Renal pelvis (tissue), 4 donors: ENCODE results near the gene CALCOCO1. TPM values are rescaled to one million over a fixed set of nuclear protein-coding genes. Genes with fewer than 3 reads are reported as not detected.

Experiments used
- DNase-seq: peaks from one replicate; pipeline ENCODE4 v3.0.0-alpha.2; 2013
- polyA plus RNA-seq, 3 donors: library from polyadenylated mRNA; unstranded; fragments of 120-200 nt; gene quantifications; one replicate each; pipeline ENCODE4 v1.2.1, GENCODE V29; 2013; ENCODE audit not compliant: insufficient read length in 3 of 3

Gene CALCOCO1
- polyA plus RNA-seq, 3 donors = 121 to 142 (median 139) TPM

DNA sequence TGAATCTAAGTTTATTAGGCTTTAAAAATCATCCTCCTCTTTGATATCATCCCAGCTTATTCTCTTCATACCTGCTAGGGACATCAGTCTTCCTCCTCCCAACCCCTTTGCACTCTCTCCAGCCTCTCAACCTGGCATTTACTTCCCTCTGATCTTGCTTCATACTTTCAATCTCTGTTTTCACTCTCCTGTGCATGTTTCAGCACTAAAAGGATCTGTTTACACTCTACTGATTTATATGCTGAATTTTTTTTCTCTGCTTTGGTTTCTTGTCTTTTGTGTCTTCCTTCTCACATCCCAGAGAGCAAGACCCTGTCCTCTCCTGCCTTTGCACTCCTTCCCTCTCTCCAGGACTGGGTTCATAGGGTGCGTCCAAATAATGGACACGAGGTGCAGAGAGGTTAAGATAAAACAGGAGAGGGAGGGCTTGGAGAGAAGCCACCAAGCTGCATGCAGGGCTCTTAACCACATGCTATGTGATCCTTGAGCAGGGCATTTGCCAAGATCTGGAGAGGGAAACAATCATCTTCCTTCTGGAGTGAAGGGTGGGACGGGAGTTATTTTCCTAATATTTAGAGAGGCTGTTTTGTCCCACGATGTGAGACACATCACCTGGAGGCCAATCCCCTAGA, 27.5 kb upstream of the CALCOCO1 start:
- no peak for DNase-seq

DNA sequence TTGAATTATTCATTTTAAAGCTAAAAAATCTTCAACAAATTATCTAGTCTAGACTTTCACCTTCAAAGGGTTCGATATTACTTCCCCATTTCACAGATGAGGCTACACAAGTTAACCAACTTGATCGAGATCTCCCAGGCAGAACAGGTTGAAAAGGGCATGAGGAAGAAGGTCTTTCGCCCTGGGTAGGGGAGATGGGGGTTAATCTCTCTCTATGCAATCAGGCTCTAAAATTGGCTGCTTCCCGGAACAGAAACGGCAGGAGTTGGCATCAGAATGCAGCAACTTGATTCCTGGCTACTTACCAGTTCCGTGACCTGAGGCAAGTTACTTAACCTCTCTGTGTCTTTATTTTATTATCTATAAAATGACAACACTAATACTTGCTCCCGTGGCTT, 26.9 kb upstream of the CALCOCO1 start:
- DNase-seq = no peak

DNA sequence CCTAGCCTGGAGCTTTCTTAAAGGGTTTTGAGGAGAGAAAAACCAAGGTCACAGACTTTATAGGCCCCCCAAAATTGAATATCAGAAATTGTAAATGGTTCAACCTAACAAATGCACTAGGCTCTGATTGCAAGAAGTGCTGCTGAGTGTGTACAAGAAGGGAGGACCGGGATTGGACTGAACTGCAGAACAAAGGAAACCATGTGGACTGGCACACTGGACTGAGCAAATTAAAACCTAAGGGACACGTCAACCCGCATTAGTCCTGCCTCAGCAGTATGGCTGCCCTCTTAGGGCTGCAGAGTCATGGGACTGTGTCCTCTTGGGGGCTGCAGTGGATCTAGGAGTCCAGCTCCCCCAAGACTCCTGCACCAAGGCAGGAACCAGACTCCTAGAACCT, 25.4 kb upstream of the CALCOCO1 start:
- DNase-seq = no peak

DNA sequence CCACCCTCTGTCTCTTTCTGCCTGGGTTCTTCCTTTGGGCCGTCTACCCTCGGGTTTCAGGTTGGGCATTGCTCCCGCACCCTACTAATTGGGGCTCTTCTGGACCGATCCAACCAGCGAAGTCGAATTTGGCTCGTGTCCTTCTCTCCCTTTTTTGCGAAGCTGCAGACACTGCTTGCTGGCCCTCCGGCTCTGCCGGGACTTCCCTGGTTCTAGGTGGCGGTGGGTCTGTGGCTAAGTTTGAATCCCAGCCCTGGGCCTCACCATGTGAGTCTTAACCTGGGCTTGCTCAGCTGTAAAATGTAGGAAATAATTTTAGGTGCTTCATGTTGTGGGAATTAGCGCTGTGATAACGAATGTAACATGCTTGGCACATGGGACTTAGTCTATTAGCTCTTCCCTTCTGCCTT, 24.9 kb upstream of the CALCOCO1 start:
- no peak for DNase-seq

DNA sequence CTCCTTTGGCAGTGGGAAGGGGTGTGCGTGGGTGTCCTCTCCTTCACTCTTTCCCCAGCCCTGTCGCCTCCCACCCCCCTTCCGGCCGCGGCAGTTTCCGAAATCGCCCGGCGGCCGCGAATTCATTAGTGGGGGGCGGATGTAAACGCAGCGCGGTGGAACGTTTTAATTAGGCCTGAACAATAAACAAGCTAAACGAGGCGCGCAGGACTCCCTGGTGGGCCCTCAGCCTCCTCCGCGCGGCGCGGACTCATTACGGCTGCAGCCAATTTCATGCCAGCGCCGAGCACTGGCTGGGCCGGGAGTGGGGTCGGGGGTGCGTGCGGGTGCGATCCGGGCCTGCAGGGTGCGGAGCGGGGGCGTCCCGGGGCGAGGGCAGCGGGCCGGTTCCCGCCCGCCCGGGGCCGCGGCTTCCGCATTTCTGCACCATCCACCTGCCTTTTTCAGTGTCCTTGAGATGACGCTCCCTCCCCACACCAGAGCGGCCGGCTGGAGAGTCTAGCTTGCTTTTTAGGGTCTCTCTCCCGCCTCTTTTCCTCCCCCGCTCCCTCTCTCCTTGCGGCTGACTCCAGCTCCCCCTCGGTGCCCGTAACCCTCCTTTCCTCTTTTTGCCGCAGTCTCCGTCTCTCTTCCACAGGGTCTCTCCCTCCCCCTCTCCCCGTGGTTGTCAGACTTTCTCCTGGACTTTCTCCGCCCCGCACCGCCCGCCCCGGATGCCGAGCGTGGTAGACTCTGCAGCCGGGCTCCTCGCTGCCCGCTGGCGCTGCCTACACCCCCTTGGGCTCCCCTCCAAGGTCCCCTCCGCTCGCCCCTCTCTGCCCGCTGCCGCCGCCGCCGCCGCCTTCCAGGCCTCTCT, 24.3 kb upstream of the CALCOCO1 start, which contains the start of gene CISTR:
Gene CISTR (minus strand): TSS at position 644 of the 856 bp plus-strand sequence.
- peak; percentile 71 for DNase-seq

DNA sequence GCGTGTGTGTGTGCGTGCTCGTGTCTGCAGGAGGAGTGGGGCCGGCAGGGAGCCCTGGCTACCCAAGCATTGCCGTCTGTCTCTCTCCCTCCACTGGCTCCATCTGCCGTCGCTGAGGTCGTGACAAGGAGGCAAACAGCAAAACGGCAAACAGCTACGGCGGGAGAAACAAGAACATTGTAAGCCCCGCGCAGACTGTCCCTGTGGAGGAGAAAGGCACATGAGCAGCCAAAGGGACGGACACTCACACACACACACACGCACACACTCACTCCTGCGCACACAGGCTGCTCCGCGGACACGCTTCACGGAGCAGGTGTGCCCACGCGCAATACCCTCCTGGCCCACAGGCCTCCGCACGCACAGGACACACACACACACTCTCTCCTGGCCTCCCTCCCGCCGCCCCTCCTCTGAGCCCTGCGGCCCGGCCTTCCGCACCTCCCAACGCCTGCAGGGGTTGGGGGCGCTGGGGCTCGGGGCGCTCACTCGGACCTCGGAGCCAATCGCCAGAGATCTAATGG, 23.6 kb upstream of the CALCOCO1 start:
- no peak for DNase-seq

DNA sequence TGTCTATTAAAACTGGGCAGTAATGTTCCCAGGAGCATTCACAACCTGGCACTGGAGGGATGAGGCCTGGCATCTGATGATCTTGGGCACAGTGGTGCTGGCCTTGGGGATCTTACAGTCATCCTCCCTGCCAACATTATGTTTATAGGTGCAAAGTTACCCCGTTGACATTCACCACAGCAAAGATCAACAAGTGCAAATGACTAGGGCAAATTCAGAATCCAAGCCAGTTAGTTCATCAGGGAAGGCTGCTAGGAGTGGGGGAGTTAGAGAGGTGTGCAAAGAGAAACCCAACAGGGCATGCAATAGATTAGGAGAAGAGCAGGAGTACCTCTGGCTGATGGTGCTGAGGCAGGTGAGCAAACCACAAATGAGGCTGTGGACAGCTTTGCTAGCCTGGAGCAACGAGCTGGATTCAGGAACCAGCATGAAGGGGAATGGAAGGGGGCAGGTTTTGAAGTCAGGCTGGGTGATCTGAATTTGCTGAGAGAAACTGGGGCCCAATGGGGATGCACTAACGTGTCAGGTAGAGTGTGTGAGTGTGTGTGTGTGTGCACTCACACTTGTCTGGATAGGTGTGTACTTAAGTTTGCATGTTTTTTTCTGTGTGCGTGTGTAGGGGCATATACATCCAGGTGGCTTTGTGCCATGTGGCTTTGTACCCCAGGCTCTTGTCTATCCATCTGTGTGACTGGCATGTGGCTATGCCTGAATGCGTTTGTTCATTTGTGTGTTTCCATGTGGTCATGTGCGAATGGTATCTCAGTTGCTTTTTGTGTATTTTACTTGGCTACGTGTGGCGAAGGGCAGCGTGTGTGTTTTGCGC, 22.9 kb upstream of the CALCOCO1 start:
- DNase-seq = no peak

DNA sequence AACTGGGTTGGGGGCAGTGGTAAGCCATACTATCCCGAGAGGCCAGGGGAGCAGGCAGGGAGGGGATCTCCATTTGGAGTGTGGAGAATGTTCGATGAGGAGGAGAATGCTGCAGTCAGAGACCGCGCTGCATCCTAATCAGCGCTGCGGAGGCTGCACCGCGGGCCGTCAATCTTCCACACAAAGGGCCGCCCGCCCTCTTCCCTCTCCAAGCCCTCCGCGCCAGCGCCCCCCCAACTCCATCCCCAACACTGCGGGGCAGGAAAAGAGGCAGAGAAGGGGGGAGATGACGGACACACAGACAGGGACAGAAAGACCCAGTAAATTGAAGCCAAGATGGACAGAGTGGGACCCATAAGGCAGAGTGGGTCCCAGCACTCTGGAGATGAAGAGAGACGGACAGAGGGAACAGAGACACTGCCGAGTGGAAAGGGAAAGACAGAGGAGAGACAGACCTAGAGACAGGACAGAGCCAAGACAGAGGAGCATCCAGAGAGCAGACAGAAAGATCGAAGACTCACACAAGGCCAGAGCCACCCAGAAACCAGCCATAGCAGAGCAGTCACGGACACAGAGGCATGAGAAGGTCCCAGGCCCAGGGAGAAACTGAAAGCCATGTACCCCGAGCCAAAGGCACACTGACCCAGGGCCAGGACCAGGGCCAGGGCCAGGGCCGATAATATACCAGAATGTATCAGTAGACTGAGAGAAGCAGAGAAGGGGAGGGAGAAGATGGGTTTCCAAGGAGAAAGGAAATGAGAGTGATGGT, 21.0 kb upstream of the CALCOCO1 start:
- DNase-seq = no peak

DNA sequence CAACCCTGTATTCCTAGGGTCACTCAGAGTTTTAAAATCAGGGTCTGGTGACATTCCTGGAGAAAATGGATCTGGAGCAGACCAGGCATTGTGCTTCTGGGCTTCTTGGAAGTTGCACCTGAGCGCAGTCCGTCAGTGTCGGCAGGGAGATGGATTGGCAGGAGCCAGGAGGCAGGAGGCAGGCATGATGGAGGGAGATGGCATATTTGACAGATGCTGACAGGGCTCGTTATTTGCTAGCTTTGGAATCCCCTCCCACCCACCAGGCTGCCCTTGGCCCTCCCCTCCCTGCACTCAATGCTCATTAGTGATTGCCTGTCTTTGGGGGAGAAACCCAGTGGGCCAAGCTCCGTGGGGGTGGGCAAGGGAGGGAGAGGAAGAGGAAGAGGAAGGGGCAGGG, 19.8 kb upstream of the CALCOCO1 start:
- no peak for DNase-seq

DNA sequence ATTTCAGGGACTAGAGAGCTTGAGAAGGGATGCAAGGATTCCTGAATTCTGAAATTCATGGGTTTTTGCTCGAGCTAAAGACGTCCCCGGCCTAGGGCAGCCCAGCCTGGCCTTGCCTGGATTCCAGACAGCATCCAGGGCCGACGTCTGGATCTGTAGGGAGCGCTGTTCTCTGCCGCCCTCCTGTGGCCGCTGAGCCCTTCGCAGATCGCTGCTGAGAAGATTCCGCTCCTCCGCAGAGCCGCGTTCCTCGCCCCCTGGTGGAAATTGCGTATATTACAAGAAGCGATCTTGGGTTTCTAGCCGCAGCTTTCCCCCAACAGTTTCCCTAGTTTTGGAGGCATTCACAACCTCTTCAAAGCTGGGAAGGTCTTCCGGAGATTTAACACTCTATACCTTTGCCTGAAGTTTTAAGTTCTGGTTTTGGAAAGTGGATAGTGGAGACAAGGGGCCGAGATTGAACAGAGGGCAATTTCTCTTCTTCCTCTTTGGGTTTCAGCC, 19.4 kb upstream of the CALCOCO1 start:
- peak; percentile 90 for DNase-seq

DNA sequence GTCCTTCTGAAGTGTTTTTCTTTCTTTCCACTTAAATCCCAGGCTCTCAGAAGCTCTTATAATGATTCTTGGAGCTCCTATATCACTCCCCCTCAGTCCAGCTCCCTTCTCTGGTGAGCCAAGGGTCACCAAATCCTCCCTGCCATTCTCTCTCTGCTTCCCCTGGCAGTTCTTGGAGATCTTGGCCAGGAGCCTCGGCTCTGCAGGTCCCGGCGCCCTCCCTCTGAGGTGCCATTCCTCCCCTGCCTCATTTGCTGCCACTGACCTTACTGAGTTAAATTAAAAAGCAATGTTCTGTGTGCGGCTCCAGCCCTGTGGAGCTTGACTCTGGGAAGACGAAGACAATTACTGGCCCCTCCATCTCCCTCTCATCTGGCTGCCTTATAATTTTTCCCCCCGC, 17.5 kb upstream of the CALCOCO1 start:
- no peak for DNase-seq

DNA sequence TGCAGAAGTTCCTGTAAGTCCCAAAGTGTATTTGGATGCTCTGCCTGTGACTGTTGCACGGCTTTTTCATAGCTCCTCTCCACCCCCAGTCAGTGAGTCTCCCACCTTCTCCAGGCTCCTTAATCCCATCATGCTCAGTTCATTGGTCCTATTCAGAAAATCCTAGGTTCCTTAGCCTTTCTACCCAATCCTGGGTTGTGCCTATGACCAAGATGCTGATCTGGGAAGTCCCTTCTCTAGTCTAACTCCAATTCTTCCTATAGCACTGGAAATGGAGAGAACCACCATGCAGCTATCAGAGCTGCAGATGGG, 16.8 kb upstream of the CALCOCO1 start:
- DNase-seq = no peak

DNA sequence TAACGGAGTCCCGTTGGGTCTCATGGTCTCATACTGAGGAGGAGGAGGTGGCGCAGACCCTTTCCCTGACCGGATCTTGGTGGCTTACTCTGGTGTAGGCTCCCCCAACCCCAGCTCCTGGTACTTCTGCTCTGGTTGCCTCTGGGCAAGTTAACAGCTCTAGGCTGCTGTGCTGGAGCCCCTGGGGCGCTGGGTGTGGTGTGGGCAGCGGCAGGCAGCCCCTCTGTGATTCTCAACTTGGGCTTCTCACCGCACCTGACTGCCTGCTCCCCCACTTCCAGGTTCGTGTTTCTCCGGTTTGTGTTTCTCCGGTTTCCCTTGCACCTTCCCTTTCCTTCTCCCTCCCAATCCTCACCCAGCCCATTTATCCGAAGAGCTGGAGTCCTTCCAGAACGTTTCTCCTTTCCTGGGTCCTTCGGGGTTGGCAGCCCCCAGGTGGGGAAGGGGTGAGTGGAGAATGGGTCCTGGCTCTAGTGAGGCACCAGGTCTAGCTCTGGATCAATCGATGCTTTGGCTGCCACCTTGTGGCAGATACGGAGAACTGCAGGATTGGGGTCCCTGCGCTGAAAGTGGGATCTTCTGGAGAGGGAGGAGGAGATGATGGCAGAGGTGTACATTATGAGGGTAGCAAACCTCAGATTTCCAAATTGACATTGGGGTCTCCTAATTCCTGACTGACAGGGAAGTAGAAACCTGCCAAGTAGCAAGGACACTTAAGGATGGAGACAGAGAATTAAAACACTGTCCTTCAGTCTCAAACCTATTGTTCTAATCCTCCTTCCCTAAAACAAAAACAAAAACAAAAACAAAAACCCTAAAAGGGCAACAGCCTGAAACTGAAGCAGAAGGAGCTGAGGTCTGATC, 16.2 kb upstream of the CALCOCO1 start:
- no peak for DNase-seq

DNA sequence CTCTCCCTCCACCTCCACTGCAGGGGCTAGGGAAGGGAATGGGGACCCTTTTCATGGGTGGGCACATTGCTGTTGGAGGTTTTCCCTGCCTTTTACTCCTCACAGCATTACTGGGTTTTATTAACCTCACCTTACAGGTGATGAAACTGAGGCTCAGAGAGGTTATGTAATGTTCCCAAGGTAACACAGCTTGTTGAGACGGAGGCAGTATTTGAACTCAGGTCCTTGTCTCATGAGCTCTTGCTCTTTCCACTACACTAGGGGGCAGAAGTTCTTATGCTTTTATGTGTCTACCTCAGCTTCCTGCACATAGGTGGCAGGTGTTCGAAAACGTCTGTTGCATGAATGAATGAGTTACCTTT, 12.9 kb upstream of the CALCOCO1 start:
- no peak for DNase-seq

DNA sequence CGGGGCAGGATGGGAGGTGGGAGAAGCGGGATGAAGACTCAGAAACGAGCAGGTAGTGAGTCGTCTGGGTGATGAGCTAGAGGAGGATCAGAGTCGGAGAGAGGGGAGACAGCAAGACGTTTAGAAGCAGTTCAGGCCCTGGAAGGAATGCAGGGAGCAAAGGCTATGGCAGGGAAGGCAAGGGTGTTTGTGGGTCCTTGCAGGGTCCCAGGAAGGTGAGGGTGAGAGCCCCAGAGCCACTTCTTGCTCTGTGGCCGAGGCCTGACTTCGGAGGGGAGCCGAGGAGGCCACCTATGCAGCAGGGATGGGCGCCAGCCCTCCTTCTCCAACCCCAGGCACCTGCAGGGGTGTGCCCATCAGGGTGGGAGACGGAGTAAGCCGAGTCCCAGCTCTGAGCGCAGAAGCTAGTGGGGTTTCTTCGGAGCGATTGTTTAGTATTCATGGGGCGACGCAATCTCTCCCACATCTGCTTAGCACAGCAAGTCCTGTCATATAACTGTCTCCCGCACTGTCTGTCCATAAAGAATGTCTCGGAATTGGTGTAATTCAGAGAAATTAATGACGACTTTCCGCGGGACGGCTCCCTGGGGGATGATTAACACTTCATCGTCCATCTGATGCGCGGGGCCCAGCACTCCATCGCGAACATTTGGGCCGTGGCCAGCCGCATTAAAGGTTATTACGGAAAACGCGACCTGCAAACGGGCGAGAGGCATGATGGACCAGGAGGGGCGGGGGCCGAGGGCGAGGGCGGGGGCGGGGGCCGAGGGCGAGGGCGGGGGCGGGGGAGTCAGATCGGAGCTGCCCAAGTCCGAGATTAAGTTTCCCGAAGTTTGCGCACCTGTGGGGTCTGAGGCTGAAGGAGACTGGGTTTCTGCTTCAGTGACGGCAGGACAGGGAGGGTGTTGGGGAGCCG, 12.2 kb upstream of the CALCOCO1 start:
- no peak for DNase-seq

DNA sequence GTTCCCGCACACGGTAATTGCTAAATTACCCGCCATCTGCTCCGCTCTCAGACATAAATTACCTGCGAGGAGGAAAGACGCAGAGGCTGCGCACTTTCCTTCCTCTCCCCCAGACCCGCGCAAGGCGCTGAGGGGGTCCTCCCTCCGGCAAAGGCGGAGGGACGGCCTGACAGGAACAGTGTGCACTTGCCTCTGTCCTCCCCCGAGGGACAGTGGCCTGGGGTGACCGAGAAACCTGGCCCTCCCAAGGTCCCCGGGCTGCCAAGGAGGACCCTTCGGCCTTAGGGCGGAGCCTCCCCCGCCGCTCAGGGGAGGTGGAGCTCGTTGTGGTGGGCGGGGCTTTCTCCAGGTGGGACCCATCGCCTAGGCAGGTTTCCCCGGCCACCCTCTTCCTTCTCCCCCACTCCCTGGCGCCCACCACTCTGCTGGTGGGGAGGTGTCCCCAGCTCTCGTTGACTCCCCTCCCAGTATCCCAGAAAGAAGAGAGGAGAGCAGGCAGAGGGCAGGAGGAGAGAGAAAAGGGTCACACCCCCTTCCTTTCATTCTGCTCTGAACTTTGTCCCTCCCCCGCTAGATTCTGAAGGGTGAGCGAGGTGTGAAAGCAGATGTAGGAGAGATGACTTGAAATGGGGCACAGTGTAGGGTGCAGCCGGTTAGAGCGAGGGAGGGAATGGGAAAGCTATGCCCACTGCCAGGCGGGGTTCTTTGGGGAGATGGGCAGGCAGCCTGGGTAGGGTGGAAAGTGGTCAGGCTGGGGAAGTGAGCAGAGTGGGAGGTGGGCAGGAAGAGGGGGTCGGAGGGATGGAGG, 11.4 kb upstream of the CALCOCO1 start:
- no peak for DNase-seq

DNA sequence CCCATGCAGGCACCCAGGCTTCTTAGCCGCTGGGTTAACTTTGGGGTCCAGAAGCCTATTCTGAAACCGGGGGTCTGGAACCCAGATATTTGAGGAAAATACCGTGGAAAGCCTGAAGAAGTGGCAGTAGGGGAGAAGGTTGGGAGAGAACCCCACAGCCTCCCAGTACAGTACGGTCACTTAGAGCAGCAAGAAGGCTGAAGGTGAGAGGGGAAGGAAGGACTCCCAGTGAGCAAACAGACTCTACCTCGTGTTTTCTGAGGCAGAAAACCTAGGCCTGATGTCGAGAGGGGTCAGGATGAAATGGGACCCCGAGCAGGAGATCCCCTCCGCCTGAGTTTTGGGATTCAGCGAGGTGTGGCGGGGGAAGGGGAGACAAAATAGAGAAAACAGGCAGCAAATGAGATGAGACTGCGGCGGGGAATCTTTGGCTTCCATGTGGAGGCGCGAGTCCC, 10.7 kb upstream of the CALCOCO1 start:
- DNase-seq = no peak

DNA sequence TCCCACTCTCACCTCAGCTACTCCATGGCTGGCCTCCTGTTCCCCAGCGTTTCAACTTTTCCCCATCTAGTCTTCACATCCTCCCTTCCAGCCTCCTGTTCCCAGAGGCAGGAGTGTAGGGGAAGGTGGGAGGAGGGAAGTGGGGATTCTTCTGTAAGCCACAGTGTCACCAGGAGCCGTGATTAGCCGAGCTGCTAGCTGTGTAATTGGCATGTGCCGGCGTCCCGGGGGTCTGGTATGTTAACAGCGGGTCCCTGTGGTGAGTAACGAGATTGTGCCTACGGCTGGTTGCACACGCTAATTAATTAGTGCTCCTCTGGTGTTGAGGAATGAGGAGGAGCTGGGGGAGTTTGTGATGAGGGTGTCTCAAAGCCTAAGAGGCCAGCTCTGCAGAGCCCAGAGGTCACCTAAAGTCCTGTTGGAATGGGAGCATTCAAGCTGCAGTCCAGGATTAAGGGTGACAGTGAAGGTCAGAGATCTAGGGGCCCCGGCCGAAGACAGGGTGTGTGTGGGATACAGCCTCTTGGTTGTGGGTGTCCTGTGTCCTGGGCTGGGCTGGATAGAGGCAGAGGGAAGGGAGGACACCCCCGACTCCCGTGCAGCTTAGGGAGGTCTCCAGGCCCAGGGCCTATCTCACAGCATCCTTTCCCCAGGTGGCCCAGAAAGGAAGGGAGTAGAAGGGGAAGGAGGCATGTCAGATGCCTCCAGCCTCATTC, 10.0 kb upstream of the CALCOCO1 start:
- DNase-seq = peak; percentile 72
